Measurements from ENCODE around the gene AIDA.

The AIDA gene

DNA sequence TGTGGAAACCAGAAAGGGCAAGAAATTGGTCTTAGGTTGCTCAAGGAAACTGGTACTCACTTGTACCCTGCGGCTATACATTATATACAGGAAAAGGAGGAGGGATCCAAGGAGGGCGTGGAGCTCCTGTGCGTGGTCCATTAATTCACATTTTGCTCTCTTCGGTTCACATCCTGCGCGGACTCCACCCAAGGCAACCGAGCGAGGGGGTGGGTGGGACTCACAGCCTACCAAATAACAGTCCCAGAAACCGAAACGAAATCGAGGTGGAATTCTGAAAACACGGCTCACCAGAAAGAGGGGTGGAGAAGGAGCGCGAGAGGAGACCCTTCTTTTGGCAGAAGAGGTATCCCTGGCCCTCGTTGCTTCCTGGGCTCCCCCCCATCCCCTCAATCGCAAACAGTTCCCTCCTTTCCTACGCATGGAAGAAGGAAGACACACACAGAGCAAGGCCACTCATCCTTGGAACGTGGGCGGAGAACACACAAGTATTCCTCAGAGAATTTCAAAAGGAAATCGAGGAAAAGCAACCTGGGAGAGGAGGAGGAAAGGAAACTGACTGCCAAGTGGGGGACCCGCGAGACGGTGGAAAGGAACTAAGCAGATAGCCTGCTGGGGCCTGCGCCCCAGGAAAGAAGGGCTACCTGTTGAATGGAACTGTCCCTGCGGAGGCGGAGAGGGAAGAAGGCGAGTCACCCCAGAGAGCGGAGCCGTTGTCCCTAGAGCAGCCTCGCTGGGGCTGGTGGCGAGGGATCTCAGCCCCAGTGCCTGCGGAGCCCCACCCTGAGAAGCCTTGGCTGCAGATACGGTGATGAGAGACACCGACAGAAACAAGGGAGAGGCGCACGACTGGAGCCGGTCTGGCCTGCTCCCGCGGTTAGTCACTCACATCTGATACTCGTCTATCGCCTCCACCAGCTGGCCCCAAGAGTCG is 705 bp downstream of the AIDA start:
- CTCF ChIA-PET, result interaction anchor here (0.7 to 1.5 kb wide), 2 partner anchors 247 to 413 kb away, joined by 3 to 4 read pairs; no protein-coding TSS in a partner anchor
- TF ChIP-seq ZNF37A (tag by site-specific recombination; IDR thresholded peaks at IDR 0.05), result no peak
- TF ChIP-seq, protein P1, sequence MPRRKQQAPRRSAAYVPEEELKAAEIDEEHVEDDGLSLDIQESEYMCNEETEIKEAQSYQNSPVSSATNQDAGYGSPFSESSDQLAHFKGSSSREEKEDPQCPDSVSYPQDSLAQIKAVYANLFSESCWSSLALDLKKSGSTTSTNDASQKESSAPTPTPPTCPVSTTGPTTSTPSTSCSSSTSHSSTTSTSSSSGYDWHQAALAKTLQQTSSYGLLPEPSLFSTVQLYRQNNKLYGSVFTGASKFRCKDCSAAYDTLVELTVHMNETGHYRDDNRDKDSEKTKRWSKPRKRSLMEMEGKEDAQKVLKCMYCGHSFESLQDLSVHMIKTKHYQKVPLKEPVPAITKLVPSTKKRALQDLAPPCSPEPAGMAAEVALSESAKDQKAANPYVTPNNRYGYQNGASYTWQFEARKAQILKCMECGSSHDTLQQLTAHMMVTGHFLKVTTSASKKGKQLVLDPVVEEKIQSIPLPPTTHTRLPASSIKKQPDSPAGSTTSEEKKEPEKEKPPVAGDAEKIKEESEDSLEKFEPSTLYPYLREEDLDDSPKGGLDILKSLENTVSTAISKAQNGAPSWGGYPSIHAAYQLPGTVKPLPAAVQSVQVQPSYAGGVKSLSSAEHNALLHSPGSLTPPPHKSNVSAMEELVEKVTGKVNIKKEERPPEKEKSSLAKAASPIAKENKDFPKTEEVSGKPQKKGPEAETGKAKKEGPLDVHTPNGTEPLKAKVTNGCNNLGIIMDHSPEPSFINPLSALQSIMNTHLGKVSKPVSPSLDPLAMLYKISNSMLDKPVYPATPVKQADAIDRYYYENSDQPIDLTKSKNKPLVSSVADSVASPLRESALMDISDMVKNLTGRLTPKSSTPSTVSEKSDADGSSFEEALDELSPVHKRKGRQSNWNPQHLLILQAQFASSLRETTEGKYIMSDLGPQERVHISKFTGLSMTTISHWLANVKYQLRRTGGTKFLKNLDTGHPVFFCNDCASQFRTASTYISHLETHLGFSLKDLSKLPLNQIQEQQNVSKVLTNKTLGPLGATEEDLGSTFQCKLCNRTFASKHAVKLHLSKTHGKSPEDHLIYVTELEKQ (tag by site-specific recombination; IDR thresholded peaks at IDR 0.05; ENCODE audit: borderline replicate concordance), result no peak
- TF ChIP-seq ZBTB20 (tag by site-specific recombination; IDR thresholded peaks at IDR 0.05), result peak; percentile 75
- TF ChIP-seq ZNF660 (tag by site-specific recombination; IDR thresholded peaks at IDR 0.05), result peak; percentile 73
- TF ChIP-seq ZNF248 (tag by site-specific recombination; IDR thresholded peaks at IDR 0.05), result no peak
- no peak for TF ChIP-seq YY1 (tag by site-specific recombination; IDR thresholded peaks at IDR 0.05)
- TF ChIP-seq ZNF670 (tag by site-specific recombination; IDR thresholded peaks at IDR 0.05; ENCODE audit: low read depth), result no peak
- TF ChIP-seq, protein P2, sequence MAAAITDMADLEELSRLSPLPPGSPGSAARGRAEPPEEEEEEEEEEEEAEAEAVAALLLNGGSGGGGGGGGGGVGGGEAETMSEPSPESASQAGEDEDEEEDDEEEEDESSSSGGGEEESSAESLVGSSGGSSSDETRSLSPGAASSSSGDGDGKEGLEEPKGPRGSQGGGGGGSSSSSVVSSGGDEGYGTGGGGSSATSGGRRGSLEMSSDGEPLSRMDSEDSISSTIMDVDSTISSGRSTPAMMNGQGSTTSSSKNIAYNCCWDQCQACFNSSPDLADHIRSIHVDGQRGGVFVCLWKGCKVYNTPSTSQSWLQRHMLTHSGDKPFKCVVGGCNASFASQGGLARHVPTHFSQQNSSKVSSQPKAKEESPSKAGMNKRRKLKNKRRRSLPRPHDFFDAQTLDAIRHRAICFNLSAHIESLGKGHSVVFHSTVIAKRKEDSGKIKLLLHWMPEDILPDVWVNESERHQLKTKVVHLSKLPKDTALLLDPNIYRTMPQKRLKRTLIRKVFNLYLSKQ (tag by site-specific recombination; IDR thresholded peaks at IDR 0.05; ENCODE audit: borderline replicate concordance), result no peak
- TF ChIP-seq ZNF768 (tag by site-specific recombination; IDR thresholded peaks at IDR 0.05), result no peak
- TF ChIP-seq SP3 (tag by site-specific recombination; IDR thresholded peaks at IDR 0.05), result peak; percentile 71
- peak; percentile 35 for TF ChIP-seq ZNF600 (tag by site-specific recombination; IDR thresholded peaks at IDR 0.05)
- TF ChIP-seq PATZ1 (tag by site-specific recombination; IDR thresholded peaks at IDR 0.05), result peak; percentile 55
- TF ChIP-seq ZBTB7A (tag by site-specific recombination; IDR thresholded peaks at IDR 0.05; ENCODE audit: low read depth), result no peak
- no peak for TF ChIP-seq ZNF677 (tag by site-specific recombination; IDR thresholded peaks at IDR 0.05)
- no peak for TF ChIP-seq ZNF777 (tag by site-specific recombination; IDR thresholded peaks at IDR 0.05; ENCODE audit: borderline replicate concordance)
- TF ChIP-seq ZNF514 (tag by site-specific recombination; IDR thresholded peaks at IDR 0.05), result no peak
- no peak for TF ChIP-seq ZNF548 (tag by site-specific recombination; IDR thresholded peaks at IDR 0.05)
- peak; percentile 47 for TF ChIP-seq KLF1 (tag by site-specific recombination; IDR thresholded peaks at IDR 0.05)
- no peak for TF ChIP-seq KLF9 (tag by site-specific recombination; IDR thresholded peaks at IDR 0.05; ENCODE audit: low read depth)
- TF ChIP-seq ELK4 (IDR thresholded peaks at IDR 0.05; ENCODE audit: borderline replicate concordance, low read depth, low read length), result no peak
- no peak for TF ChIP-seq HOXC10 (CRISPR knock-in tag; IDR thresholded peaks at IDR 0.05)
- TF ChIP-seq SCRT1 (tag by site-specific recombination; IDR thresholded peaks at IDR 0.05; ENCODE audit: borderline replicate concordance), result peak; percentile 99
- TF ChIP-seq ZFP41 (tag by site-specific recombination; IDR thresholded peaks at IDR 0.05; ENCODE audit: borderline replicate concordance), result no peak
- TF ChIP-seq RBAK (tag by site-specific recombination; IDR thresholded peaks at IDR 0.05), result no peak
- TF ChIP-seq ZNF433 (tag by site-specific recombination; IDR thresholded peaks at IDR 0.05; ENCODE audit: low read depth), result no peak
- no peak for TF ChIP-seq OSR2 (tag by site-specific recombination; IDR thresholded peaks at IDR 0.05)
- TF ChIP-seq ZNF626 (tag by site-specific recombination; IDR thresholded peaks at IDR 0.05), result no peak

More for the DNA sequence above, 705 bp downstream of the AIDA start:
- Histone ChIP-seq H3K4me1 (ENCODE audit: control insufficient read depth, insufficient read depth, low read length) (no peaks in the 10 kb centered on the region), H3K27ac (ENCODE audit: extremely low read depth, low read depth, low read length) (peak overlapping the region; percentile 87), H3K4me3 (ENCODE audit: low read depth, low read length) (peak overlapping the region; percentile 84), H3K9me3 (ENCODE audit: control insufficient read depth, insufficient read depth, low read depth, low read length) (no peaks in the 10 kb centered on the region), H3K36me3 (ENCODE audit: control insufficient read depth in 2 of 2, insufficient read depth in 1 of 2, low read length in 2 of 2) (peaks cover 10 to 12% of the 10 kb centered on the region in 2 experiments)
- POLR2A ChIA-PET, result interaction anchor here (1.0 to 1.8 kb wide), 3 partner anchors 8 to 68 kb away, joined by 5 to 10 read pairs (median 6); no protein-coding TSS in a partner anchor
